GM18502 (cell line): ENCODE measurements around the gene LEFTY1.

Experiments used
- ATAC-seq: cut with Tn5 transposase; IDR thresholded peaks from one replicate; pipeline ENCODE4 v1.9.1; 2021; ENCODE audit warnings: mild to moderate bottlenecking; ENCODE audit not compliant: unreplicated experiment, poor library complexity

Gene LEFTY1

DNA sequence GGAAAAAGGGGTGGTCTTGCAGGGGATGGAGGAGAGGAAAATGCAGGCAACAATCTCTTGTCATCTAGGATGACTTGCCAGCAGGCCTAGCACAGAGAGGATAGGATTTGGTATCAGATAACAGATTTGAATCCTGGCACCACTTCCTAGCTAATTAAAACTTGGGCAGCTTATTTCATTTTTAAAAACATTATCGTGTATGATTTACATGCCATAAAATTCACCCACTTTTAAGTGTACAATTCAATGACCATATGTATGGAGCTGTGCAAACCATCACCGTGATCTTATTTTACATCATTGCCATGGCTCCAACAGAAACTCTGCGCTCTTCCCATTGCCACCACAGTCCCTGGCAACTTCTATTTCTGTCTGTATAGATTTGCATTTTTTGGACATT lies 28.2 kb upstream of the LEFTY1 start:
- ATAC-seq = no peak

GRCh38 chr1:225915538-225915991 lies 26.6 kb upstream of the LEFTY1 start:
- no peak for ATAC-seq

DNA sequence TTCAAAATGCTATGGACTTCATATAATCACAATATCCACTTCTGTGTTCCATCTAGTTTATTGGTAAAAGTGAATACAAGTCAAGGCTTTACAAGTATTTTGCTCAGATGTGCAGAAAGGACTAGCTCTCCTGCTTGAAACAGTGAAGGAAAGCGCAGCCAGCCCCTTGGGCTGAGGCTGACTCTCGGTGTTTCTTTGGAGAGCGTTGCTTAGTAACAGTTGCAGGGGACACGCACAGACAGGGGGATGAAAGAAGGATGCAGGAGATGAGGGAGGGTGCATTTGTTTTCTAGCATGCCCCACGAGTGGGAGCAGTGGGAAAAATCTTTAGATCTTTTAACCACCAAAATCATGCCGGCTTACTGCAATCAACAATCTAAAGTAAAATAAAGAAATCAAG lies 26.0 kb upstream of the LEFTY1 start:
- ATAC-seq = no peak

DNA sequence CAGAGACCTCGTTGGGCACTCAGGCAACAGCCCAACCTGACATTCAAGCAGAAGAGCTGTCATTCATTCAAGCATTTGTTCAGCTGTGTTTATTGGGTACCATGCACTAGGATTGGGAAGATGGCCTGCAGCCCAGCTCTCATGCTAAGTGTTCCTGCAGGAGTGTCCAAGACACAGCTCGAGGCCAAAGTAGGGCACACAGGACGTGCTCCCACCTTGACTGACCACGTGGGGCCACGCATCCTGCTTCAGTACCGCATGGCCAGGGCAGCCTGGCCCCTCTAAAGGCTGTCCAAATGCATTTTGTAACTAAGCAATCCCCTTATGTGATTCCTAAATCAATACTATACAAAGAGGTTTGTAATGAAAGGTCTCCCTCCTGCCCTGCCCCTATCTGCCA lies 25.4 kb upstream of the LEFTY1 start:
- no peak for ATAC-seq

DNA sequence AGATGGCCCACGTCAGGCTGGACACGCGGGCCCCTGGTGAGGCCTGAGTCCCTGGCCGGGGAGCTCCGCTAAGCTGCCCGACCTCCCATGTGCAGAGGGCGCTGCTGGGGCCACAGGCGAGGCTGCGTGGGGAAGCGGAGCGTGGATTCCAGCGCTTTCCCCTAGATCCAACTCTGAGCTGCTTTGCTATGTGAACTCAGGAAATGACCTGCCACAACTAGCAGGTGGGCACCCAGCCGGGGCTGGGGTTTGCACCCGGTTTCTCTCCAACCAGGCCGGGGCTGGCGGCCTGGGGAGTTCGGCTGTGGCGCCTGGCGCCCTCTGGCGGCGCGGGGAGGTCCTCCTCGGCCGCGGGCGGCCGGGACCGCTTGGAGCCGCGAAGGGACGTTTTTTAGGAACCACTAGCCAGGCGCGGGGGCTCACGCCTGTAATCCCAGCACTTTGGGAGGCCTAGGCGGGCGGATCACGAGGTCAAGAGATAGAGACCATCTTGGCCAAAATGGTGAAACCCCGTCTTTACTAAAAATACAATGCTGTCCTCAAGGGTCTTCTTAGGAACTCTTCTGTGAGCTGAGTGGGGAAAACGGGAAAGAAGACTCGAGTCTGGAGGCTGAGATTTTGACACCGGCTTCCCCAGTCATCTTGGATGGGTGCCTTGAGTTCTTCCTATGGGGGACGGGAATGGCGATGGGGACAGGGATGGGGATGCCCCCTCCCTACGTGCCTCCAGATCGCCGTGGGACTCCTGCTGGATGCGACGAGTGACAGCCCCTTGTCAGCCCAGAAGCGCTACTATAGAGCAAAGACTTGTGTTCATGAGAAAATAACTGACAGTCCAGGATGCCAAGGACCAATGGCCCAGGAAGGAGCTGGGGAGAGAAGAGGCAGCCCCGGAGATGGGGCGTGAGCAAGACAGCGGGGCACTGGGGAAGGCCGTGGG lies 22.5 kb upstream of the LEFTY1 start:
- ATAC-seq = peak; percentile 65

DNA sequence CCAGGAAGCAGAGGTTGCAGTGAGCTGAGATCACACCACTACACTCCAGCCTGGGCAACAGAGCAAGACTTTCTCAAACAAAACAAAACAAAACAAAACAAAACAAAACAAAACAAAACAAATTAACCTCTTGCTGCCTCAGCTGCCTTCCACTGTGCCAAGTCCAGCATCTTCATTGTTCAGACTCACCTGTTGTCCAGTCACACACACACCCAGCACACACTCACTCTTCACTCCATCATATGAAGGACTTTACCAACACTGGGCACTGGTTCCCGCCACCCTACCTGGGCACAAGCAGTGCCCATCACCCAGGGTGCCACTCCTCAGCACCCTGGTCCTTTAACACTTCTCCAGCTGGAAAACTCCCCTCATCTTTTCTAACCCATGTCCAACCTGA lies 20.5 kb upstream of the LEFTY1 start:
- ATAC-seq = no peak

GRCh38 chr1:225908773-225909172 lies 19.8 kb upstream of the LEFTY1 start:
- ATAC-seq = no peak

DNA sequence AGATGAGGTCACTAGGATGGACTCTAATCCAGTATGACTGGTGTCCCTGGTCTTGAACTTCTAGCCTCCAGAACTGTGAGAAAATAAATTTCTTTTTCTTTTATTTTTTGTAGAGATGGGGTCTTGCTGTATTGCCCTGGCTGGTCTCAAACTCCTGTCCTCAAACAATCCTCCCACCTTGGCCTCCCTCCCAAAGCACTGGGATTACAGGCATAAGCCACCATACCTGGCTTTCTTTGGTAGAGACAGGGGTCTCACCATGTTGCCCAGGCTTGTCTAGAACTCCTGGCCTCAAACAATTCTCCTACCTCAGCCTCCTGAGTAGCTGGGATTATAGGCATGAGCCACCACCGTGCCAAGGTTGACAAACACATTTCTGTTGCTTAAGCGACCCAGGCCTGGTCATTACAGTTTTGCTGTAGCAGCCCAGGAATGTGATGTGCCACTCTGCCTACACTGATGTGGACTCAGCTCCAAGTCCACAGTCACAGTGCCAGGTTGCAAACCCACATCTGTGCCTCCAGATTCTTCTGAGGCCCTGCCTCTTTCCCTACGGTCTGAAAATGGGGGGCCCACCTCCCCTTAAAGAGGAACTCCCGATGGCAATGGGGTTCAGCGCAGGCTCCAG lies 19.2 kb upstream of the LEFTY1 start:
- no peak for ATAC-seq

- no peak for ATAC-seq
Observed at GRCh38 chr1:225907341-225907740, 18.4 kb upstream of the LEFTY1 start.

DNA sequence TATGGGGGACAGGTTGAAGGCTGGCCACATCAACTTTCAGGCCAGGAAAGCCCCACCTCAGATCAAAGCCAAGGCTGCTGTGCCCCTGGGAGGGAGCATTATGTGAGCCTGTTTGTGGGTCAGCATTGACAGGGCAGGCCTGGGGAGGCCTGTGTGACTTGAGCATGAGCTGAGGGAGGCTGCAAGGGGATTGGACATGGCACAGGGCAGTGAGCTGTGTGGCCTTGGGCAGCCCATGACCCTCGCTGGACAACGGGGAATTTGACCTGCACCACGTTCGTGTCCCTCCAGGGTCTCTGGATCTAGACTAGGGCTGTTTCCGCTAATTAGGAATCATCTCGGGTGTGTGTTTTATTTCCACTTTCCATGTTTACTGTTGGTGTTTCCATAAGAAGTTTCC lies 17.5 kb upstream of the LEFTY1 start:
- no peak for ATAC-seq

DNA sequence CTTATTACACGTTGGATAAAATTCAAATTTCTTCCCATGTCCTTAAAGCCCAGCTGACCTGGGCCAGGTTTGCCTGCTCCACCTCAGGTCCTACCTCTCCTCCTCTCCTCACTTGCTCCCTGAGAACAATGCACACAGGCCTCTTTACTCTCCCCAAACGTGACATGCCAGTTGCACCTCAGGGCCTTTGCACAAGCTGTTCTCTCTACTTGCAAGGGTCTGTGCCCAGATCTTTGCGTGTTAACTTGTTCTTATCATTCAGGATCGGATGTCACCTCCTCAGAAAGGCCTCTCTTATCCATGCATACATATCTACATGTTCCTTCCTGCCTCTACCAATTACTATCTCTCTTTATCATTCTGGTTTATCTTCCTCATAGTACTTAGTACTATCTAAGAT lies 14.7 kb upstream of the LEFTY1 start:
- no peak for ATAC-seq

DNA sequence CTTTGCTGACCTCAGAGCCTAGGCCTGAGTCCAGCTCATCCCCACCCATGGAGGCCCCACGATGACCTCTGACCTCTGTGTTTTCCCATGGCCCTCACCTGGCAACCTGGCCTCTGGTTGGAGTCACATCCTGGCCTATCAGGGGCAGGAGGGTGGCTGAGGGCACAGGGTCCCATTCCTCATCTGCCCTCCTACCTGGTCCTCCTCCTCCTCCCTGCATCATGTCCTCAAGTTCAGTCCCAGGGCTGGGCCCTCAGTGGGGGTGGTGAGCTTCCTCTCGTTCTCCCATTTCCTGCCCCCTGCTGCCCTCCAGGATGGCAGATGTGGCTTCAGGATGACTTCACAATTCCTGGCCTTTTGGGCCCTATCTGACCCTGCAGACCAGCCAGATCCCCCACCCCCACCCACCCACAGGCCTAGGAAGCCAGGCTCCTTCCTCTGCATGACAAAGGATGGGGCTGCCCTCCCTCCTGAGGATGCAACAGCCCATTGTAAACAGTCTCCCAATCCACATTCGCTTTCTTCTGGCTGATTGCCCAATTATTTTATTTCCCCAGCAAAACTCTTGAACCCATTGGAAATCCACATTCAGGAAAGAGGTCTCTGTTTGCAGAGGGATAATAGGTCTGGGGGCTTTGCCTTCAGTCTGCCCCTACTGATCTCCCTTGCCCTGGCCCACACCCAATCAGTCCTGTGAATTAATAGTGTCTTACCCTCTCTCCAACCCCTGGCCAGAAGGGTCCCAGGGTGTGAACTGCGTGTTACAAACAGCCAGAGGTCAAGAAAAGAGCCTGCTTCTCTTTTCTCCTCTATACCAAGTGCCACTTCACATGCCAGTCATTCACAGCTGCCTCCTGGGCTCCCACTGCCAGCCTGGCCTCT lies 10.3 kb upstream of the LEFTY1 start:
- no peak for ATAC-seq

- no peak for ATAC-seq
Observed at GRCh38 chr1:225897595-225898514, 8.9 kb upstream of the LEFTY1 start.

- peak; percentile 100 for ATAC-seq
Observed at GRCh38 chr1:225896937-225897549, 8.1 kb upstream of the LEFTY1 start.

- ATAC-seq = no peak
Observed at GRCh38 chr1:225896494-225896893, 7.5 kb upstream of the LEFTY1 start.

GRCh38 chr1:225892307-225892706 lies 3.4 kb upstream of the LEFTY1 start:
- no peak for ATAC-seq

DNA sequence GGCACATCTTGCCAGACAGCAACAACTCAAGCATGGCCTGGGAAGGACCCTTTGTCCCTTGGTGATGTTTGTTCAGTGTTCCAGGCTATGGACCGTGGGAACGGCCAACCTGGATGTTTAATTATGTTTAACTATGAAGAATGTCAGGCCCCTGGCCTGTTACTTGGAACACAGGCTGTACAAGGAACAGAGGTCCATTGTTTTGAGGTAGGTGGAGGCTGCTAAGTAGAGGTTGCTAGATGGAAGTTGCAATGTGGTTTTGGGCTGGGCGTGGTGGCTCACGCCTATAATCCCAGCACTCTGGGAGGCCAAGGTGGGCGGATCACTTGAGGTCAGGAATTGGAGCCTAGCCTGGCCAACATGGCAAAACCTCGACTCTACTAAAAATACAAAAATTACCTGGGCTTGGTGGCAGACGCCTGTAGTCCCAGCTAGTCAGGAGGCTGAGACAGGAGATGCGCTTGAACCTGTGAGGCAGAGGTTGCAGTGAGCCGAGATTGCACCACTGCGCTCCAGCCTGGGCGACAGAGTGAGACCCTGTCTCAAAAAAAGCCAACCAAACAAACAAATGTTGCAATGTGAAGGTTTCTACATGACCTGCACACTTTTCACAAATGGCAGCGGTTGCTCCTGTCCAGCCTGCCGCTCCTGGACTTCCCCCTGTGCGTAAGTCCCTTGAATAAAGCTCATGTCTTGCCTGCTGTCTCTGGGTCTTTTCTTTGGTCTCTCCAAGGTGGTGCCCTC lies 2.5 kb upstream of the LEFTY1 start:
- no peak for ATAC-seq

DNA sequence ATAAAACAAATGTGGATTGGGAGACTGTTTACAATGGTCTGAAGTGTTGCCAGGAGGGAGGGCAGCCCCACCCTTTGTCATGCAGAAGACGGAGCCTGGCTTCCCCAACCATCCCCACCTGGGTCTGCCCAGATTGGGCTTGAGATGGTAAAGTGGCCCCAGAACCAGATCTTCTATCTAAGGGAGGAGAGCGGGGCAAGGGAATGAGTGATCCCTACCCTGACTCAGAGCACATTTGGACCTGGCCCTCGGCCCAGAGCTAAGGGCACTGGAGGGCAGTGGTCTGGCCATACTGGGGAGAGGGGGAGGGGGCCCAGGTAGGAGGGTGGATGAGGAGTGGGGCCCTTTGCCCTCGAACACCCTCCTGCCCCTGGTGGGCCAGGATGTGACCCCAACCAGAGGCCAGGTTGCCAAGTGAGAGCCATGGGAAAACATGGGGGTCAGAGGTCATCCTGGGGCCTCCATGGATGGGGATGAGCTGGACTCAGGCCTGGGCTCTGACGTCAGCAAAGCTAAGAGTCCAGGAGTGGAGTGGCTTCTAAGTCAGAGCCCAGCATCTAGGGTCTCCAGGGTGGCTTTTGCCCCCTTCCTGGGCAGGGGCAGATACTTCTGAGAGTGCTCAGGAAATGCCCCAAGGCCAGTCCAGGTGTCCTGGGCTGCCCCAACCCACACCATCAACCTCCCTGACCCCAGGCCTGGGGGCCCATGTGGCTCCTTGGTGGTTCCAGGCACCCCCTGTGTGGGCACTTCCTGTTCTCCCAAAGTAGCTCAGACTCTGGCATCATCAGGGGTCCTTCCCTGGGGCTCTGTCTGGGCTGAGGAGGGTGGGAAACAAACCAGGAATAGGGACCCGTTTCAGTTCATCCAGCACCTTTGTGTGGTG lies 1.6 kb upstream of the LEFTY1 start:
- ATAC-seq = no peak
